CD4-positive, alpha-beta memory T cell (primary cell): ENCODE results near the gene ATOSB. TPM values are rescaled to one million over a fixed set of nuclear protein-coding genes. Genes with fewer than 3 reads are reported as not detected.

ENCODE experiments used
- CTCF ChIA-PET: fragments of 350-600 bp; sonication (Branson Sonifier 250); formaldehyde crosslinking; loops from one replicate; lab custom pipeline; 2021; ENCODE audit warnings: inconsistent platforms; ENCODE audit not compliant: partially characterized antibody; lab: Charles Lee
- POLR2A ChIA-PET: fragments of 350-600 bp; sonication (Branson Sonifier 250); formaldehyde crosslinking; loops from one replicate; lab custom pipeline; 2021; ENCODE audit not compliant: partially characterized antibody; lab: Charles Lee
- DNase-seq, 5 donors: peaks; one replicate each; pipeline versions ENCODE4 v3.0.0 to v3.0.0-alpha.2; 2020 to 2022; ENCODE audit warnings: mixed read lengths in 1 of 5
- H3K27ac ChIP-seq: one replicate; pipeline ENCODE4 v1.7.0; 2013; ENCODE audit warnings: low read depth, low read length
- H3K27me3 ChIP-seq: 2 replicates; pipeline ENCODE4 v1.7.0; 2013; ENCODE audit warnings: mild to moderate bottlenecking, low read length, moderate library complexity; ENCODE audit not compliant: insufficient read depth
- H3K36me3 ChIP-seq: 2 replicates; pipeline ENCODE4 v1.7.0; 2013; ENCODE audit warnings: mild to moderate bottlenecking, low read length, moderate library complexity; ENCODE audit not compliant: insufficient read depth
- H3K4me1 ChIP-seq: 2 replicates; pipeline ENCODE4 v1.7.0; 2013; ENCODE audit warnings: mild to moderate bottlenecking, low read length, moderate library complexity; ENCODE audit not compliant: insufficient read depth
- H3K4me3 ChIP-seq, 2 donors: one replicate each; pipeline ENCODE4 v1.7.0; 2013; ENCODE audit warnings: low read length in 2 of 2, mild to moderate bottlenecking in 1 of 2
- H3K9me3 ChIP-seq, 2 donors: one replicate each; pipeline ENCODE4 v1.7.0; 2013; ENCODE audit warnings: low read length in 2 of 2, control low read depth in 1 of 2; ENCODE audit not compliant: control insufficient read depth in 1 of 2
- H3K27ac Mint-ChIP-seq, 7 donors: one replicate each; pipeline ENCODE4 v1.8.0; 2020 to 2021; ENCODE audit warnings: mixed read lengths in 7 of 7, mild to moderate bottlenecking in 6 of 7, inconsistent platforms in 3 of 7, moderate library complexity in 3 of 7
- H3K27me3 Mint-ChIP-seq, 2 donors: one replicate each; pipeline ENCODE4 v1.8.0; 2020 to 2021; ENCODE audit warnings: mixed read lengths in 2 of 2
- H3K36me3 Mint-ChIP-seq, 2 donors: one replicate each; pipeline ENCODE4 v1.8.0; 2020 to 2021; ENCODE audit warnings: mixed read lengths in 2 of 2, inconsistent platforms in 1 of 2, mild to moderate bottlenecking in 1 of 2
- H3K4me1 Mint-ChIP-seq, 4 donors: one replicate each; pipeline ENCODE4 v1.8.0; 2020 to 2021; ENCODE audit warnings: mixed read lengths in 4 of 4, mild to moderate bottlenecking in 1 of 4
- H3K4me3 Mint-ChIP-seq, 8 donors: one replicate each; pipeline ENCODE4 v1.8.0; 2020 to 2021; ENCODE audit warnings: mixed read lengths in 8 of 8, mild to moderate bottlenecking in 7 of 8, moderate library complexity in 6 of 8, inconsistent platforms in 3 of 8
- H3K9me3 Mint-ChIP-seq, 8 donors: one replicate each; pipeline ENCODE4 v1.8.0; 2020 to 2021; ENCODE audit warnings: mixed read lengths in 8 of 8, mild to moderate bottlenecking in 5 of 8, inconsistent platforms in 3 of 8, moderate library complexity in 1 of 8
- intact Hi-C: fragments of 100-400 bp; cut with micrococcal nuclease; formaldehyde crosslinking; loops from one replicate; pipeline ENCODE4 v1.15.1; 2023
- polyA plus RNA-seq, 2 donors: library from polyadenylated mRNA; unstranded; fragments of 300-500 nt; fragmentation: Illumina TruSeq; gene quantifications; one replicate each; pipeline ENCODE4 v1.2.3, GENCODE V29; 2021
- total RNA-seq, 2 experiments: library from RNA; stranded (reverse); gene quantifications; one replicate each; pipeline ENCODE4 v1.2.3, GENCODE V29; 2021

ATOSB gene
- total and polyA plus RNA-seq, 4 experiments from 2014 or later: 3.7 to 10.1 (median 8.9) TPM

- CTCF ChIA-PET: interaction anchor here (0.6 to 2.2 kb wide), 6 partner anchors 9 to 215 kb away, joined by 3 to 10 read pairs (median 4); partner anchors contain the start of genes FANCG and PIGO
- intact Hi-C loops: loop anchor here (5.0 kb wide), 2 partner anchors 543 to 633 kb away; partner anchors contain the start of genes CCDC107, GBA2, RGP1 and RMRP
- Histone ChIP-seq H3K4me1 (peaks cover 61% of the 10 kb centered on the region), H3K9me3 (no peaks in the 10 kb centered on the region), H3K27me3 (no peaks in the 10 kb centered on the region), H3K27ac (peak overlapping the region; percentile 68), H3K36me3 (no peaks in the 10 kb centered on the region), H3K4me3 (peak overlapping the region; percentile 86 to 88)
- peaks cover 0 to 4% of the 10 kb centered on the region in 2 donors for H3K36me3 Mint-ChIP-seq
- DNase-seq: peak; percentile 54 to 87 (median 67)
- H3K4me1 Mint-ChIP-seq: peaks cover 46 to 71% (median 51%) of the 10 kb centered on the region in 4 donors
- H3K4me3 Mint-ChIP-seq: peak overlapping the region; percentile 89 to 95 (median 93)
- peak overlapping the region; percentile 92 to 99 (median 96) for H3K27ac Mint-ChIP-seq
- H3K27me3 Mint-ChIP-seq: no peaks in the 10 kb centered on the region
- no peaks in the 10 kb centered on the region for H3K9me3 Mint-ChIP-seq
- POLR2A ChIA-PET: interaction anchor here (0.7 to 3.6 kb wide), 7 partner anchors 10 to 618 kb away, joined by 3 to 46 read pairs (median 3); partner anchors contain the start of genes CREB3, PIGO, STOML2 and VCP
These were observed 1.4 kb downstream of the ATOSB start for GRCh38 chr9:35114113-35114839.

- no peaks in the 10 kb centered on the region for H3K9me3 Mint-ChIP-seq
- POLR2A ChIA-PET: interaction anchor here (1.0 to 3.4 kb wide), 6 partner anchors 11 to 537 kb away, joined by 3 to 38 read pairs (median 18); partner anchors contain the start of genes FANCG, PIGO, STOML2 and VCP
- peaks cover 0 to 4% of the 10 kb centered on the region in 2 donors for H3K36me3 Mint-ChIP-seq
- Histone ChIP-seq H3K36me3 (peaks cover 7% of the 10 kb centered on the region), H3K27me3 (no peaks in the 10 kb centered on the region), H3K4me3 (peak overlapping the region; percentile 47 to 54), H3K9me3 (no peaks in the 10 kb centered on the region), H3K4me1 (peaks cover 61% of the 10 kb centered on the region), H3K27ac (peak overlapping the region; percentile 58)
- CTCF ChIA-PET: interaction anchor here (1.0 to 2.7 kb wide), 3 partner anchors 9 to 40 kb away, joined by 5 to 18 read pairs (median 5); partner anchors contain the start of genes PIGO, STOML2 and VCP
- intact Hi-C loops: loop anchor here (5.0 kb wide), 2 partner anchors 545 to 635 kb away; partner anchors contain the start of genes CCDC107, GBA2, RGP1 and RMRP
- H3K4me1 Mint-ChIP-seq: peaks cover 46 to 71% (median 53%) of the 10 kb centered on the region in 4 donors
- peak overlapping the region in 7 of 8 donors; percentile 75 to 94 (median 81) for H3K4me3 Mint-ChIP-seq
- H3K27me3 Mint-ChIP-seq: no peaks in the 10 kb centered on the region
- DNase-seq: no peak
- H3K27ac Mint-ChIP-seq: peak overlapping the region; percentile 83 to 96 (median 91)
These were observed 3.2 kb downstream of the ATOSB start for GRCh38 chr9:35112257-35113020.

GRCh38 chr9:35111001-35111933, 4.4 kb downstream of the ATOSB start:
- peak overlapping the region; percentile 88 to 96 (median 91) for H3K27ac Mint-ChIP-seq
- H3K4me3 ChIP-seq: peak overlapping the region; percentile 47 to 54
- H3K9me3 ChIP-seq: no peaks in the 10 kb centered on the region
- peak overlapping the region; percentile 82 for H3K27ac ChIP-seq
- CTCF ChIA-PET: interaction anchor here (0.6 to 2.7 kb wide), 3 partner anchors 8 to 31 kb away, joined by 3 to 18 read pairs (median 5); partner anchors contain the start of genes FANCG, PIGO and STOML2
- H3K4me1 Mint-ChIP-seq: peaks cover 41 to 63% (median 47%) of the 10 kb centered on the region in 4 donors
- peak; percentile 91 to 98 (median 94) for DNase-seq
- peaks cover 0 to 3% of the 10 kb centered on the region in 2 donors for H3K36me3 Mint-ChIP-seq
- intact Hi-C loops: loop anchor here (1.0 to 5.0 kb wide), 7 partner anchors 8 to 636 kb away; partner anchors contain the start of genes CCDC107, DNAJB5, GBA2 and RGP1
- no peaks in the 10 kb centered on the region for H3K27me3 Mint-ChIP-seq
- peak overlapping the region; percentile 67 to 94 (median 81) for H3K4me3 Mint-ChIP-seq
- H3K36me3 ChIP-seq: peaks cover 14% of the 10 kb centered on the region
- no peaks in the 10 kb centered on the region for H3K9me3 Mint-ChIP-seq
- POLR2A ChIA-PET: interaction anchor here (1.0 to 3.4 kb wide), 9 partner anchors 10 to 621 kb away, joined by 3 to 38 read pairs (median 5); partner anchors contain the start of genes CREB3, FANCG, PIGO and STOML2
- H3K27me3 ChIP-seq: no peaks in the 10 kb centered on the region
- H3K4me1 ChIP-seq: peaks cover 52% of the 10 kb centered on the region

- CTCF ChIA-PET: interaction anchor here (2.7 kb wide), 1 partner anchor 14 kb away, joined by 18 read pairs; the partner anchor contains the start of gene PIGO
- H3K9me3 ChIP-seq: no peaks in the 10 kb centered on the region
- peaks cover 50% of the 10 kb centered on the region for H3K4me1 ChIP-seq
- Mint-ChIP-seq H3K27ac (peak overlapping the region in 6 of 7 donors; percentile 22 to 95 (median 90)), H3K27me3 (no peaks in the 10 kb centered on the region), H3K4me1 (peaks cover 38 to 53% (median 43%) of the 10 kb centered on the region in 4 donors), H3K36me3 (peaks cover 5 to 11% of the 10 kb centered on the region in 2 donors), H3K4me3 (peak overlapping the region in 6 of 8 donors; percentile 22 to 94 (median 80)), H3K9me3 (no peaks in the 10 kb centered on the region)
- peak overlapping the region; percentile 82 for H3K27ac ChIP-seq
- H3K4me3 ChIP-seq: no peak overlapping the region
- DNase-seq: no peak
- POLR2A ChIA-PET: interaction anchor here (1.0 to 3.4 kb wide), 8 partner anchors 9 to 622 kb away, joined by 3 to 38 read pairs (median 10); partner anchors contain the start of genes CREB3, FANCG, PIGO and STOML2
- intact Hi-C loops: loop anchor here (5.0 kb wide), 2 partner anchors 547 to 637 kb away; partner anchors contain the start of genes CCDC107, GBA2, RGP1 and RMRP
- no peaks in the 10 kb centered on the region for H3K27me3 ChIP-seq
- peaks cover 18% of the 10 kb centered on the region for H3K36me3 ChIP-seq
These were observed 5.3 kb downstream of the ATOSB start for GRCh38 chr9:35110327-35110761.

- intact Hi-C loops: no loop called here
- H3K27ac ChIP-seq: no peak overlapping the region
- H3K9me3 Mint-ChIP-seq: no peaks in the 10 kb centered on the region
- peaks cover 37% of the 10 kb centered on the region for H3K4me1 ChIP-seq
- H3K36me3 ChIP-seq: peaks cover 18% of the 10 kb centered on the region
- peaks cover 8 to 13% of the 10 kb centered on the region in 2 donors for H3K36me3 Mint-ChIP-seq
- CTCF ChIA-PET: interaction anchor here (1.2 to 1.7 kb wide), 2 partner anchors 8 to 30 kb away, joined by 5 to 7 read pairs; partner anchors contain the start of gene FANCG
- peaks cover 28 to 40% (median 32%) of the 10 kb centered on the region in 4 donors for H3K4me1 Mint-ChIP-seq
- POLR2A ChIA-PET: interaction anchor here (1.1 kb wide), 1 partner anchor 13 kb away, joined by 3 read pairs; the partner anchor contains the start of gene PIGO
- H3K4me3 Mint-ChIP-seq: peak overlapping the region in 1 of 8 donors; percentile 35
- peak overlapping the region in 2 of 7 donors; percentile 18 to 53 for H3K27ac Mint-ChIP-seq
- no peaks in the 10 kb centered on the region for H3K27me3 ChIP-seq
- no peak for DNase-seq
- H3K4me3 ChIP-seq: no peak overlapping the region
- no peaks in the 10 kb centered on the region for H3K9me3 ChIP-seq
- H3K27me3 Mint-ChIP-seq: no peaks in the 10 kb centered on the region
These were observed 6.6 kb downstream of the ATOSB start for GRCh38 chr9:35108946-35109575.
